DMS153 (cell line): Measurements from ENCODE around the gene DUSP3.
A peak's percentile ranks its signal among the peaks of the same experiment; 100 is the strongest.
"Not testable (repeated sequence)": the region's sequence is repeated elsewhere in the genome, so short reads cannot be mapped to it uniquely, and the experiment has no call there.

Experiments used
- DNase-seq: peaks from one replicate; lab custom pipeline; 2025; lab: John Stamatoyannopoulos, UW

Gene DUSP3

DNA sequence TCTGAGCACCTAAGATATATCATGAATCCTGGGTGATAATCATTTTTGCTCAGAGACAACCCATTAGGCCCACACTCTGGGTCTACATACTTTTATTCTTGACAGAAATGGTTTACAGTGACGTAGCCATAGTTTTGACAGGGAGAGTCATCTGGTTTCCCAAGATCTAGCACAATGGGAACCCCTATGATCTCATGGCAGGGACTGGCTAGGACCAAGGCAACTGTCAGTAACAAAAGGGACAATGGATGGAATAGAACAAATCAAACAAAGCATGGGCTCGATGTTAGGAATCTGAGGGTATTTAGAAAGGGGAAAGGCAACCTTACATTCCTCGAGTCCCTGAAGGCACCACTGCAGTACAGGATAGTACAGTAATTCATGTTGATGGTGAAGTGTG, 22.0 kb upstream of the DUSP3 start:
- DNase-seq, result no peak

GRCh38 chr17:43799047-43799446, 20.3 kb upstream of the DUSP3 start:
- DNase-seq, result no peak

DNA sequence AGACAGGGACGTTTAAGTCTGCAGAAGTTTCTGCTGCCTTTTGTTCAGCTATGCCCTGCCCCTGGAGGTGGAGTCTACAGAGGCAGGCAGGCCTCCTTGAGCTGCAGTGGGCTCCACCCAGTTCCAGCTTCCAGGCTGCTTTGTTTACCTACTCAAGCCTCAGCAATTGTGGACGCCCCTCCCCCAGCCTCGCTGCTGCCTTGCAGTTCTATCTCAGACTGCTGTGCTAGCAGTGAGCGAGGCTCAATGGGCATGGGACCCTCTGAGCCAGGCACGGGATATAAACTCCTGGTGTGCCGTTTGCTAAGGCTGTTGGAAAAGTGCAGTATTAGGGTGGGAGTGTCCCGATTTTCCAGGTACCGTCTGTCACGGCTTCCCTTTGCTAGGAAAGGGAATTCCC, 19.2 kb upstream of the DUSP3 start:
- DNase-seq, result not testable (repeated sequence)

DNA sequence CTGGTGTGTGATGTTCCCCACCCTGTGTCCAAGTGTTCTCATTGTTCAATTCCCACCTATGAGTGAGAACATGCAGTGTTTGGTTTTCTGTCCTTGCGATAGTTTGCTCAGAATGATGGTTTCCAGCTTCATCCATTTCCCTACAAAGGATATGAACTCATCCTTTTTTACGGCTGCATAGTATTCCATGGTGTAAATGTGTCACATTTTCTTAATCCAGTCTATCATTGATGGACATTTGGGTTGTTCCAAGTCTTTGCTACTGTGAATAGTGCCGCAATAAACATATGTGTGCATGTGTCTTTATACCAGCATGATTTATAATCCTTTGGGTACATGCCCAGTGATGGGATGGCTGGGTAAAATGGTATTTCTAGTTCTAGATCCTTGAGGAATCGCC, 13.9 kb upstream of the DUSP3 start:
- DNase-seq, result not testable (repeated sequence)

DNA sequence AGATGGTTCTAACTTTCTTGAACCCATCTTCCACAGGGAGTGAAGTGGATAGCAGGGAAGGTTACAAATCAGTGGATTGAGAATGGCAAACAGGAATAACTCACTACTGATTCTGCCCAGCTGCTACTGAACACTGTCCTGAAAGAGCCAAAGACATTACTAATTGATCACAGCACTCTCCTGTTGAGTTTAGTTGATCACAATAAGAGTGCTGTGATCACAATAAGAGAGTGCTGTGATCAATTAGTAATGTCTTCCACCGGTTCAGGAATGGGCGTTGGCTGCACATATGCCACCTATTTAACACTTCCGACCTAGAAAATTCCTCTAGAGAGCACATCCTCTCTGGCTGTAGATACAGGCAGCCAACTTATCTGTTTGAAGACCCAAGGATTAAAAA, 12.8 kb upstream of the DUSP3 start:
- DNase-seq, result peak; percentile 90

DNA sequence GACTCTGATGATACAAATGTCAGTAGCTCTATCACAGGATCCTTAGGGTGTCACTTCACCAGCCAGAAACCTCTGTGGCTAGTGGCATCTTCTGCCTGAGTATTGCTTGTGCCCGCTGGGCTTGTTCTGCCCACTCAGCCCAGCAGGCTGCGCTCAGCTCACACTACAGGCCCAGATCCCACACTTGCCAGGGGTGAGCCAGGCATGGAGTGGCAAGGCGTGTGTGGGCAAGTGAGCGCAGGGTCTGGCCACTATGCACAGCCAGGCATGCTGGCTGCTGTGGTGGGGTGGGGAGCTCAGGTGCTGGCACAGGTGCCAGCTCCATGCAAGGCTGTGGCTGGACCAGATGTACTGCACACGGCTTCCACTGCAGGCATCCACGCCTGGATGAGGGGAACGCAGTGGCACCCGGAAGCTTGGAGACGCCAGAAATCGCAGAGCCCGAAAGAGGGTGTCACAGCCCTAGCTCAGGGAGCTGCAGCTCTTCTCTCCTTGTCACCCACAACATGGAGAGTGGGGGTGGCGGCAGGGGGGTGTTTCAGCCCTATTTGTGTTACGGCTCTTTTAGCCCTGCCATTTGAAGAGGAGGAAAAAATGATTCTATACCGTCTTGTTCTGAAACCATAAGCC, 11.6 kb upstream of the DUSP3 start:
- peak; percentile 60 for DNase-seq

GRCh38 chr17:43789482-43789881, 10.7 kb upstream of the DUSP3 start:
- no peak for DNase-seq

GRCh38 chr17:43788540-43788939, 9.8 kb upstream of the DUSP3 start:
- DNase-seq, result no peak

GRCh38 chr17:43787728-43788127, 9.0 kb upstream of the DUSP3 start:
- no peak for DNase-seq

GRCh38 chr17:43784628-43785101, 5.9 kb upstream of the DUSP3 start:
- no peak for DNase-seq

DNA sequence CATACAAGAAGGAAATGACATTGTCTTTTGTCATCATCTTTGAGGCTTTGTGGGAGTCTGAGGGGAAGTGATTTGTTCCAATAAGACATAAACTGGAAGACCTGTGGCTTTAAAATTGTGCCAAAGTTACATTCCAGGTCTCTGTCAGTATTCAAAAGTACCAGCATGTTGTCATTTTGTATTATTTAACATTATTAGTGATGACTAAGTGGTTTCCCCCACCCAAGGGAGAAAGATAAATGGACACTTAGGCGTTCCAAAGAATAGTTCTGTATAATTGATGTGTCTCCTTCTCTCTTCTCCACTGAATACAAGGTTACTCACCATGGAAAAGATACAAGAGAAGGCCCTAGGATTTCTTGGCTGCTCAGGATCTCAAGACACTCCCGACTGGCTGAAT, 5.3 kb upstream of the DUSP3 start:
- no peak for DNase-seq

- no peak for DNase-seq
Measured at GRCh38 chr17:43782913-43783680, 4.3 kb upstream of the DUSP3 start.

GRCh38 chr17:43780135-43780534, 1.4 kb upstream of the DUSP3 start, which contains the start of gene CFAP97D1:
Gene CFAP97D1, plus strand, starts transcription at chr17:43780435. Its CDS starts 28 bp downstream, at chr17:43780463.
- no peak for DNase-seq

DNA sequence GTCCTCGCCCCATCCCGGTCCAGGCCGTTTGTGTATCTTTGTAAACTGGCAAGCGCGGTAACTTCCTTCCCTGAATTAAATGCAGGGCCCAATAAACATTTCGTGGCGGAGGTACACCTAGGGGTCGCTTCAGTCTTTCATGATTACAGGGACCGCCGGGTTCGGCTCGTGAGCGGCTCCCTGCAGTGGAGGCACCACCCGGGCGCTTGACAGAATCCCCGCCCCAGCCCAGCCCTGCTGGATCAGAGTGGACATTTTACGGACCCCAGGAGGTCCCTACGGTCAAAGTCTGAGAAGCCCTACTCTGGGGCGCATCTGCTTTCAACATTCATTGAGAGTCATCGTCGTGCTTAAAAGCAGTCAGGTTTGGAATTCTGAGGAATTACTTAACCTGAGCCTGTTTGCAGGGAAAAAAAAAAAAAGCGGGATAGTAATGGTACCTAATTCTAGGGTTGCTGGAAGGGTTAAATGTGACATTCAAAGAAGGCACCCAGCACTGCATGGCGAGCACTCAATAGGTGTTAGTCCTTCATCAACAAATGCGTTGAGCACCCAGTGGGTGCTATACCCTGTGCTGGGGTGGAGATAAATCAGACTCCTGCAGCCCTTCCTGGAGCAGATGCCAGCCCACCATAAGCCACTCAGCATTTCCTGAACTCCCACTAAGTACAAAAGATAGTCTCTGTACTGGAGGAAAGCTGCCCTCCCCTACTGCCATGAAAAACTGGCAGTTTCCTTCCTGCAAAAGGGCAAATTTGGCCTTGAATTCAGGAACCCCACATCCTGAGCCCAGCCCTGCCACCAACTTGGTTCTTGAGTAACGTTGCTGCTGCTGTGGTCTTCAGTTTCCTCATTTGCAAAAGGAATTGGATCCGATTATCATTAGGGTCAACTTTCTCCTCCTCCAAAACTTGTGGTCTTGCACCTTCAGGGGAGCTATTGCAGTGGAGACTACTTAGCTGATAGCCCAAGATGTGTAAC, 658 bp upstream of the DUSP3 start:
- DNase-seq, result no peak

DNA sequence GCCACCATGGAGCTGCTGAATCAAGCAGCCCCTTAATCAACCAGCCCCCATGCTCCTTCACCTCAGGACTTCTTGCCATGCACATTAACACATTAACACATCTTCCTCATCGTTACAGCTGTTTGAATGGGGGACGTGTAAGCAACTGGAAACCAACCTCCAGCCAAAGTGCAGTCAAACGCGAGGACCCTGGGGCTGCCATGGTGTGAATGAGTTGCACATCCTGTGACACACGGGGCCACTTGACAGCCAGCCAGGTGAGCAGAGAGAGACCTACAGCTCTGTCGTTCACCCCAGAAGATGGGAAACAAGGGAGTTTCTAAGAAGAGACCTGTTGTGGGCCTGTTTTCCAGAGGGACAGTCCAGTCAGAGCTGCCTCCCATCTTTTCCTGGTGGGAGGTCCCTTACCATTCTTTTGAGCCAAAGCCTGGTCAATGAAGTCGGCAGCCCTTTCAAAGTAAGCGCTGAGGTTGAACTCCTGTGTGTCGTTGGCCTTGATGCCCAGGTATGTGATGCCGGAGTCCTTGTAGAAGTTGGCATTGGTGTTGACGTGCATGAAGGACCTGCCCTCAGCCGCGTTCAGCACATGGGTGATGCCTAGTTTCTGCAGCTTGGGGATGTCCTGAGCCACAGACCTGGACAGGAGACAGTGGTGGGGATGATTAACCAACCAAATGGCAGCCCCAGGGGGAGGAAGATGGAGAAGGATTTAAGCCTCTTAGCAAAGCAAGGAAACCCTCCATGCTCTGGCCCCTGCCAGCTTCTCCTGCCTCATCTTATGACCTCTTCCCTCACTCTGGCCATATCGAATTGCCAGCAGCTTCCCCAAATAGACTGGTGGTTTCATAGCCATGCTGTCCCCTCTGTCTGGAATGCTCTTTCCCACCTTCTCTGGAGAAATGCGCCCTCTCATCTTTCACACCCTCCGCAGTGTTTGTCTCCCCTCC, 4.2 kb downstream of the DUSP3 start:
- no peak for DNase-seq

GRCh38 chr17:43772877-43773648, 5.7 kb downstream of the DUSP3 start:
- DNase-seq, result no peak

GRCh38 chr17:43771463-43771862, 7.3 kb downstream of the DUSP3 start:
- DNase-seq, result no peak

DNA sequence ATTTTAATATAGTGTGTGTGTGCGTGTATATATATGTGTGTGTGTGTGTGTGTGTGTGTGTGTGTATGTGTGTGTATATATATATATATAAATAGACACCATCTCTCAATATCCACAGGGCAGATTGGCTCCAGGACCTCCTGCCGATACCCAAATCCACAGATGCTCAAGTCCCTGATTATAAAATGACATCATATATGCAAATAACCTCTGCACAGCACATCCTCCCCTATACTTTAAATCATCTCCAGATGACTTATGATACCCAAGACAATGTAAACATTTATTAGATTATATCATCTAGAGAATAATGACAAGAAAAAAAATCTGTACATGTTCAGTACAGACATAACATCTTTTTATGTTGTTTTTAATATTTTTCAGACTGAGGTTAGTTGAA, 7.8 kb downstream of the DUSP3 start:
- DNase-seq, result no peak

DNA sequence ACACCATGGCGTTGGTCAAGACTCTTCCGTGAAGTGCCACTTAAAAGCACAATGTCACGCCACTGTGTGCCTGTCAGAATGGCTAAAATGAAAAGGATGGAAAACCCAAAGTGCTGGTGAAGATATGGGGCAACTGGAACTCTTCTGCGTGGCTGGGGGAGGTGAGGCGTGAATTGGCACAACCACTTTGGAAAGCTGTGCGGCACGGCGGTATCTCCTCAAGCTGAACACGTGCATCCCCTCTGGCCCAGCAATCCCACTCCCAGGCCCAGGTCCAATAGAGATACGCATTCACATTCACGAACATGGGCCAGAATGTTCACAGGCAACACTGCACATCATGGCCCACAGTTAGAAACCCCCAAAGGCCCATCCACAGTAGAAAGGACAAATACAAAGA, 8.9 kb downstream of the DUSP3 start:
- no peak for DNase-seq

- DNase-seq, result no peak
Measured at GRCh38 chr17:43769426-43769825, 9.4 kb downstream of the DUSP3 start.
